HEK293 (cell line): Measurements from ENCODE around the gene TPM2.
A peak's percentile ranks its signal among the peaks of the same experiment; 100 is the strongest.

Experiments
- BCL11A ChIP-seq: fragments of 450-650 bp; formaldehyde crosslinking; IDR thresholded peaks from 2 replicates; pipeline ENCODE4 v1.5.1; 2016; ENCODE audit warnings: low read depth, missing biosample characterization, missing genetic modification characterization
- CTCF ChIP-seq: fragments of 450-650 bp; formaldehyde crosslinking; IDR thresholded peaks from 2 replicates; pipeline ENCODE4 v1.5.1; 2016; ENCODE audit warnings: missing biosample characterization, missing genetic modification characterization
- GLIS1 ChIP-seq: fragments of 450-650 bp; formaldehyde crosslinking; IDR thresholded peaks from 2 replicates; pipeline ENCODE4 v1.5.1; 2016; ENCODE audit warnings: missing biosample characterization, missing genetic modification characterization
- HOXA7 ChIP-seq: sonication (generic); formaldehyde crosslinking; IDR thresholded peaks from 2 replicates; pipeline ENCODE4 v1.8.1; 2022; ENCODE audit warnings: missing genetic modification reagents, borderline replicate concordance
- KLF1 ChIP-seq: fragments of 450-650 bp; formaldehyde crosslinking; IDR thresholded peaks from 2 replicates; pipeline ENCODE4 v1.5.1; 2016; ENCODE audit warnings: missing biosample characterization, missing genetic modification characterization
- KLF8 ChIP-seq: fragments of 450-650 bp; formaldehyde crosslinking; IDR thresholded peaks from 2 replicates; pipeline ENCODE4 v1.5.1; 2016; ENCODE audit warnings: missing biosample characterization, missing genetic modification characterization
- MEIS1 ChIP-seq: sonication (generic); formaldehyde crosslinking; IDR thresholded peaks from 2 replicates; pipeline ENCODE4 v1.8.1; 2022; ENCODE audit warnings: missing genetic modification reagents, mild to moderate bottlenecking, borderline replicate concordance
- OVOL3 ChIP-seq: fragments of 450-650 bp; formaldehyde crosslinking; IDR thresholded peaks from 2 replicates; pipeline ENCODE4 v1.5.1; 2016; ENCODE audit warnings: missing biosample characterization, missing genetic modification characterization
- RBAK ChIP-seq: fragments of 450-650 bp; formaldehyde crosslinking; IDR thresholded peaks from 2 replicates; pipeline ENCODE4 v1.5.1; 2016; ENCODE audit warnings: missing biosample characterization, missing genetic modification characterization
- TRIM28 ChIP-seq: IDR thresholded peaks from 2 replicates; pipeline ENCODE4 v1.6.1; 2011; ENCODE audit warnings: low read length, control low read depth, borderline replicate concordance
- ZBTB8A ChIP-seq: fragments of 450-650 bp; formaldehyde crosslinking; IDR thresholded peaks from 2 replicates; pipeline ENCODE4 v1.5.1; 2016; ENCODE audit warnings: missing biosample characterization, missing genetic modification characterization
- ZFP3 ChIP-seq: fragments of 450-650 bp; formaldehyde crosslinking; IDR thresholded peaks from 2 replicates; pipeline ENCODE4 v1.5.1; 2016; ENCODE audit warnings: low read depth, missing biosample characterization, missing genetic modification characterization
- ZNF10 ChIP-seq: fragments of 450-650 bp; formaldehyde crosslinking; IDR thresholded peaks from 2 replicates; pipeline ENCODE4 v1.5.1; 2017; ENCODE audit warnings: missing biosample characterization, missing genetic modification characterization
- ZNF121 ChIP-seq: fragments of 450-650 bp; formaldehyde crosslinking; IDR thresholded peaks from 2 replicates; pipeline ENCODE4 v1.5.1; 2016; ENCODE audit warnings: missing biosample characterization, missing genetic modification characterization
- ZNF16 ChIP-seq: fragments of 450-650 bp; formaldehyde crosslinking; IDR thresholded peaks from 2 replicates; pipeline ENCODE4 v1.5.1; 2016; ENCODE audit warnings: low read depth, missing biosample characterization, missing genetic modification characterization
- ZNF175 ChIP-seq: fragments of 450-650 bp; formaldehyde crosslinking; IDR thresholded peaks from 2 replicates; pipeline ENCODE4 v1.5.1; 2016; ENCODE audit warnings: missing biosample characterization, missing genetic modification characterization
- ZNF2 ChIP-seq: fragments of 450-650 bp; formaldehyde crosslinking; IDR thresholded peaks from 2 replicates; pipeline ENCODE4 v1.5.1; 2016; ENCODE audit warnings: missing biosample characterization, missing genetic modification characterization
- ZNF214 ChIP-seq: fragments of 450-650 bp; formaldehyde crosslinking; IDR thresholded peaks from 2 replicates; pipeline ENCODE4 v1.5.1; 2017; ENCODE audit warnings: missing biosample characterization, mild to moderate bottlenecking, missing genetic modification characterization, borderline replicate concordance
- ZNF23 ChIP-seq: fragments of 450-650 bp; formaldehyde crosslinking; IDR thresholded peaks from 2 replicates; pipeline ENCODE4 v1.5.1; 2016; ENCODE audit warnings: missing biosample characterization, missing genetic modification characterization, borderline replicate concordance
- ZNF24 ChIP-seq: fragments of 450-650 bp; formaldehyde crosslinking; IDR thresholded peaks from 2 replicates; pipeline ENCODE4 v1.5.1; 2016; ENCODE audit warnings: missing biosample characterization, missing genetic modification characterization
- ZNF416 ChIP-seq: fragments of 450-650 bp; formaldehyde crosslinking; IDR thresholded peaks from 2 replicates; pipeline ENCODE4 v1.5.1; 2016; ENCODE audit warnings: missing biosample characterization, missing genetic modification characterization
- ZNF513 ChIP-seq: fragments of 450-650 bp; IDR thresholded peaks from 2 replicates; pipeline ENCODE4 v1.5.1; 2018; ENCODE audit warnings: missing biosample characterization, missing genetic modification characterization
- ZNF518A ChIP-seq: fragments of 450-650 bp; formaldehyde crosslinking; conservative IDR thresholded peaks from 2 replicates; pipeline ENCODE4 v1.5.1; 2016; ENCODE audit warnings: low read depth, missing biosample characterization, missing genetic modification characterization
- ZNF670 ChIP-seq: fragments of 450-650 bp; formaldehyde crosslinking; IDR thresholded peaks from 2 replicates; pipeline ENCODE4 v1.5.1; 2016; ENCODE audit warnings: missing biosample characterization, missing genetic modification characterization, low read depth
- TF ChIP-seq, protein P1 (sequence below): fragments of 450-650 bp; formaldehyde crosslinking; IDR thresholded peaks from 2 replicates; pipeline ENCODE4 v1.5.1; 2016; ENCODE audit warnings: missing biosample characterization, missing genetic modification characterization, borderline replicate concordance

TPM2 gene

DNA sequence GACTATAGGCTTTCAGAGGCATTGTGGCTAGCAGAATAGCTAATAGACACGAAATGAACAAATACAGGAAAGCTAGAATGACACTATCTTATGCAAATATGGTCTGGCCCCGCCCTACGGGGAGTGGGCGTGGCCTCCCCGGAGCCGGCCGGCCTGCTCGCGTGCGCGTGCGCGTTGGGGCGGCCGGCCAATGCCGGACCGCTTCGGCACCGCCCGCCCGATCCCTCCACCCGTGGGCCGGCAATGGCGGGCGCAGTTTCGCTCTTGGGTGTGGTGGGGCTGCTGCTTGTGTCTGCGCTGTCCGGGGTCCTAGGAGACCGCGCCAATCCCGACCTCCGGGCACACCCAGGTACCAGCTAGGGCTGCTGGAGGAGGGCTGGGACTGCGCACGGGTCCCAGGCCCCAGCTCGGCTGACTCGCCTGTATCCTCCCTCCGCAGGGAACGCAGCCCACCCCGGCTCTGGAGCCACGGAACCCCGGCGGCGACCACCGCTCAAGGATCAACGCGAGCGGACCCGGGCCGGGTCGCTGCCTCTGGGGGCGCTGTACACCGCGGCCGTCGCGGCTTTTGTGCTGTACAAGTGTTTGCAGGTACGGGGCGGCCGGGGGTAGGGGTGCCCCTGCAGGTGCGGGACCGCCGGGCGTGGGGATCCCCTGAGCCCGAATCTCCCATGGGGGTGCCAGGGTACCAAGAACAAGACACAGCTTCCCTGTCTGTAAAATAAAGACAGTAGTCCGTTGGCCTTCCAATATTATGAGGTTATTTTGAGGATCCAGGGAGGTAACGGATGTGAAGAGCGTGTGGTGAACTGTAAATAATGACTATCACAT, 31.4 kb downstream of the TPM2 start, which contains the start of gene CCDC107 (continued):
- TF ChIP-seq ZNF23 (tag by site-specific recombination) = no peak
- no peak; the same call in 1 of the 2 replicates for TF ChIP-seq ZNF24
- TF ChIP-seq TRIM28 = no peak
- TF ChIP-seq ZBTB8A = peak; percentile 60
- TF ChIP-seq ZNF121 (tag by site-specific recombination) = 0 out of 2 replicates have a peak, but pooled peaks have one; percentile 23
- no peak for TF ChIP-seq BCL11A
- TF ChIP-seq ZNF175 = no peak
- no peak for TF ChIP-seq ZNF10
- no peak for TF ChIP-seq KLF1 (tag by site-specific recombination)
- no peak for TF ChIP-seq MEIS1 (CRISPR knock-in tag)
- TF ChIP-seq HOXA7 (CRISPR knock-in tag) = no peak
- TF ChIP-seq CTCF = peak; percentile 94
- TF ChIP-seq GLIS1 (tag by site-specific recombination) = peak; percentile 22; the same call in 1 of the 2 replicates
- no peak for TF ChIP-seq ZFP3 (tag by site-specific recombination)
- no peak for TF ChIP-seq ZNF416 (tag by site-specific recombination)
- TF ChIP-seq ZNF16 (tag by site-specific recombination) = no peak
- peak; percentile 79 for TF ChIP-seq ZNF2
- no peak for TF ChIP-seq RBAK (tag by site-specific recombination)
- TF ChIP-seq ZNF513 (tag by site-specific recombination) = no peak
- no peak for TF ChIP-seq ZNF518A (tag by site-specific recombination)
- TF ChIP-seq, protein P1, sequence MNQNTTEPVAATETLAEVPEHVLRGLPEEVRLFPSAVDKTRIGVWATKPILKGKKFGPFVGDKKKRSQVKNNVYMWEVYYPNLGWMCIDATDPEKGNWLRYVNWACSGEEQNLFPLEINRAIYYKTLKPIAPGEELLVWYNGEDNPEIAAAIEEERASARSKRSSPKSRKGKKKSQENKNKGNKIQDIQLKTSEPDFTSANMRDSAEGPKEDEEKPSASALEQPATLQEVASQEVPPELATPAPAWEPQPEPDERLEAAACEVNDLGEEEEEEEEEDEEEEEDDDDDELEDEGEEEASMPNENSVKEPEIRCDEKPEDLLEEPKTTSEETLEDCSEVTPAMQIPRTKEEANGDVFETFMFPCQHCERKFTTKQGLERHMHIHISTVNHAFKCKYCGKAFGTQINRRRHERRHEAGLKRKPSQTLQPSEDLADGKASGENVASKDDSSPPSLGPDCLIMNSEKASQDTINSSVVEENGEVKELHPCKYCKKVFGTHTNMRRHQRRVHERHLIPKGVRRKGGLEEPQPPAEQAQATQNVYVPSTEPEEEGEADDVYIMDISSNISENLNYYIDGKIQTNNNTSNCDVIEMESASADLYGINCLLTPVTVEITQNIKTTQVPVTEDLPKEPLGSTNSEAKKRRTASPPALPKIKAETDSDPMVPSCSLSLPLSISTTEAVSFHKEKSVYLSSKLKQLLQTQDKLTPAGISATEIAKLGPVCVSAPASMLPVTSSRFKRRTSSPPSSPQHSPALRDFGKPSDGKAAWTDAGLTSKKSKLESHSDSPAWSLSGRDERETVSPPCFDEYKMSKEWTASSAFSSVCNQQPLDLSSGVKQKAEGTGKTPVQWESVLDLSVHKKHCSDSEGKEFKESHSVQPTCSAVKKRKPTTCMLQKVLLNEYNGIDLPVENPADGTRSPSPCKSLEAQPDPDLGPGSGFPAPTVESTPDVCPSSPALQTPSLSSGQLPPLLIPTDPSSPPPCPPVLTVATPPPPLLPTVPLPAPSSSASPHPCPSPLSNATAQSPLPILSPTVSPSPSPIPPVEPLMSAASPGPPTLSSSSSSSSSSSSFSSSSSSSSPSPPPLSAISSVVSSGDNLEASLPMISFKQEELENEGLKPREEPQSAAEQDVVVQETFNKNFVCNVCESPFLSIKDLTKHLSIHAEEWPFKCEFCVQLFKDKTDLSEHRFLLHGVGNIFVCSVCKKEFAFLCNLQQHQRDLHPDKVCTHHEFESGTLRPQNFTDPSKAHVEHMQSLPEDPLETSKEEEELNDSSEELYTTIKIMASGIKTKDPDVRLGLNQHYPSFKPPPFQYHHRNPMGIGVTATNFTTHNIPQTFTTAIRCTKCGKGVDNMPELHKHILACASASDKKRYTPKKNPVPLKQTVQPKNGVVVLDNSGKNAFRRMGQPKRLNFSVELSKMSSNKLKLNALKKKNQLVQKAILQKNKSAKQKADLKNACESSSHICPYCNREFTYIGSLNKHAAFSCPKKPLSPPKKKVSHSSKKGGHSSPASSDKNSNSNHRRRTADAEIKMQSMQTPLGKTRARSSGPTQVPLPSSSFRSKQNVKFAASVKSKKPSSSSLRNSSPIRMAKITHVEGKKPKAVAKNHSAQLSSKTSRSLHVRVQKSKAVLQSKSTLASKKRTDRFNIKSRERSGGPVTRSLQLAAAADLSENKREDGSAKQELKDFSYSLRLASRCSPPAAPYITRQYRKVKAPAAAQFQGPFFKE (tag by site-specific recombination) = no peak
- 0 out of 2 replicates have a peak, but pooled peaks have one; percentile 28 for TF ChIP-seq KLF8 (tag by site-specific recombination)
- TF ChIP-seq ZNF214 (tag by site-specific recombination) = no peak
- TF ChIP-seq ZNF670 (tag by site-specific recombination) = no peak
- TF ChIP-seq OVOL3 (tag by site-specific recombination) = no peak
